Mesendoderm (in vitro differentiated cells): Measurements from ENCODE around the gene RAB30.
"Not testable (repeated sequence)": the region's sequence is repeated elsewhere in the genome, so short reads cannot be mapped to it uniquely, and the experiment has no call there.

Experiments used
- DNase-seq: peaks from one replicate; pipeline ENCODE4 v3.0.0; 2013
- H2AK5ac ChIP-seq: 2 replicates; pipeline ENCODE4 v1.6.1; 2013; ENCODE audit warnings: low read length, inconsistent platforms
- H2BK120ac ChIP-seq: 2 replicates; pipeline ENCODE4 v1.6.1; 2013; ENCODE audit warnings: low read depth, mild to moderate bottlenecking, low read length, moderate library complexity, mixed read lengths
- H2BK15ac ChIP-seq: replicated peaks from 2 replicates; pipeline ENCODE4 v1.6.1; 2013; ENCODE audit warnings: low read depth, mild to moderate bottlenecking, moderate library complexity
- H2BK5ac ChIP-seq: 2 replicates; pipeline ENCODE4 v1.6.1; 2013; ENCODE audit warnings: low read length, inconsistent platforms
- H3K18ac ChIP-seq: 2 replicates; pipeline ENCODE4 v1.6.1; 2013; ENCODE audit warnings: mild to moderate bottlenecking, low read length, mixed read lengths
- H3K23ac ChIP-seq: one replicate; pipeline ENCODE4 v1.6.1; 2013; ENCODE audit warnings: low read length
- H3K27ac ChIP-seq: 2 replicates; pipeline ENCODE4 v1.5.1; 2013; ENCODE audit warnings: low read depth, mild to moderate bottlenecking, inconsistent platforms, low read length, moderate library complexity
- H3K27me3 ChIP-seq: 2 replicates; pipeline ENCODE4 v1.6.1; 2013; ENCODE audit warnings: low read length, control low read depth, mild to moderate bottlenecking, inconsistent platforms; ENCODE audit not compliant: insufficient read depth, poor library complexity
- H3K36me3 ChIP-seq: 2 replicates; pipeline ENCODE4 v1.6.1; 2013; ENCODE audit warnings: low read length, inconsistent platforms; ENCODE audit not compliant: control insufficient read depth, insufficient read depth
- H3K4ac ChIP-seq: one replicate; pipeline ENCODE4 v1.6.1; 2013; ENCODE audit warnings: low read depth, mild to moderate bottlenecking, low read length, moderate library complexity
- H3K4me1 ChIP-seq: 2 replicates; pipeline ENCODE4 v1.6.1; 2013; ENCODE audit warnings: low read depth, low read length, inconsistent platforms; ENCODE audit not compliant: control insufficient read depth
- H3K4me2 ChIP-seq: 2 replicates; pipeline ENCODE4 v1.6.1; 2013; ENCODE audit warnings: low read length
- H3K4me3 ChIP-seq: 2 replicates; pipeline ENCODE4 v1.5.1; 2013; ENCODE audit warnings: mild to moderate bottlenecking, low read length
- H3K56ac ChIP-seq: one replicate; pipeline ENCODE4 v1.6.1; 2013; ENCODE audit warnings: low read length
- H3K79me1 ChIP-seq: 2 replicates; pipeline ENCODE4 v1.6.1; 2013; ENCODE audit warnings: low read length, inconsistent platforms
- H3K79me2 ChIP-seq: 2 replicates; pipeline ENCODE4 v1.6.1; 2013; ENCODE audit warnings: mild to moderate bottlenecking, low read length; ENCODE audit not compliant: control insufficient read depth, insufficient read depth
- H3K9ac ChIP-seq: 2 replicates; pipeline ENCODE4 v1.6.1; 2013; ENCODE audit warnings: low read length, inconsistent platforms
- H4K5ac ChIP-seq: one replicate; pipeline ENCODE4 v1.6.1; 2013; ENCODE audit warnings: low read length
- H4K8ac ChIP-seq: one replicate; pipeline ENCODE4 v1.6.1; 2013; ENCODE audit warnings: low read depth, mild to moderate bottlenecking, control low read depth, low read length, moderate library complexity
- WGBS: extraction: QIAGEN DNeasy Blood & Tissue Kit; methylation state at CpG from one replicate; pipeline ENCODE4 v1.1.7; 2013; ENCODE audit warnings: low lambda C conversion rate, missing lambda C conversion rate; ENCODE audit not compliant: insufficient coverage; ENCODE audit errors: extremely low coverage; 5-methylcytosine and 5-hydroxymethylcytosine counted together

Gene RAB30

DNA sequence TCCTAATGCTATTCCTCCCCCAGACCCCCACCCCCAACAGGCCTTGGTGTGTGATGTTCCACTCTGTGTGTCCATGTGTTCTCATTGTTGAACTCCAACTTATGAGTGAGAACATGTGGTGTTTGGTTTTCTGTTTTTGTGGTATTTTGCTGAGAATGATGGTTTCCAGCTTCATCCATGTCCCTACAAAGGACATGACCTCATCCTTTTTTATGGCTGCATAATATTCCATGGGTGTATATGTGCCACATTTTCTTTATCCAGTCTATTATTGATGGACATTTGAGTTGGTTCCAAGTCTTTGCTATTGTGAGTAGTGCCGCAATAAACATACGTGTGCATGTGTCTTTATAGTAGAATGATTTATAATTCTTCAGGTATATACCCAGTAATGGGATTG, 121.2 kb downstream of the RAB30 start:
- not testable (repeated sequence) for H3K79me2 ChIP-seq, H2AK5ac ChIP-seq, H3K23ac ChIP-seq, H3K9ac ChIP-seq, H3K4ac ChIP-seq, H3K18ac ChIP-seq, H3K4me3 ChIP-seq, H3K56ac ChIP-seq, H3K4me1 ChIP-seq, H4K8ac ChIP-seq, H2BK120ac ChIP-seq, H3K79me1 ChIP-seq, H3K36me3 ChIP-seq, H3K27me3 ChIP-seq, DNase-seq, H2BK15ac ChIP-seq, H4K5ac ChIP-seq, H3K27ac ChIP-seq, H3K4me2 ChIP-seq, H2BK5ac ChIP-seq
- WGBS: no CpG with 5 or more reads among the region's 2 CpGs

DNA sequence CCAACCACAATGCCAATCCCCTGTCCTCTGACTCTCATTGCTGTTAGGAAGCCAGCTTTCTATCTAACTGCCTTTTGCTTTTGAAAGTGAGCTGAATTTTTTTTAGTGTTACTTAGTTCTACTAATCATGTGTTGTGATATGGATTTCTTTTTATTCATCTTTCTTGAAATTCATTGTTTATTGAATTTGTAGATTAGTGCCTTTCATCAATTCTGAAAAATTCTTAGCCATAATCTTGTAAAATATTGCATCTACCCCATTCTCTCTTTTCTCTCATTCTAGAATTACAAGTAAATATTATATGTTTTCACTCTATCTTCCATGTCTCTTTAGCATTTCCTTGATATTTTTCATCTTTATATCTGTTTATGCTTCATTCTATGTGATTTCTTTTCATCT, 122.3 kb downstream of the RAB30 start:
- Histone ChIP-seq H3K79me2 (no peaks in the 10 kb centered on the region), H3K4me1 (no peaks in the 10 kb centered on the region), H3K4me3 (no peak overlapping the region), H4K8ac (no peak overlapping the region), H3K27me3 (no peaks in the 10 kb centered on the region), H3K56ac (no peak overlapping the region), H3K23ac (no peak overlapping the region), H3K36me3 (no peaks in the 10 kb centered on the region), H3K18ac (no peak overlapping the region), H4K5ac (no peak overlapping the region), H3K4ac (no peak overlapping the region), H3K27ac (no peak overlapping the region), H2AK5ac (no peak overlapping the region), H3K4me2 (no peak overlapping the region), H2BK120ac (no peak overlapping the region), H3K9ac (no peak overlapping the region), H2BK5ac (no peak overlapping the region), H3K79me1 (no peaks in the 10 kb centered on the region), H2BK15ac (no peak overlapping the region)
- DNase-seq: no peak

DNA sequence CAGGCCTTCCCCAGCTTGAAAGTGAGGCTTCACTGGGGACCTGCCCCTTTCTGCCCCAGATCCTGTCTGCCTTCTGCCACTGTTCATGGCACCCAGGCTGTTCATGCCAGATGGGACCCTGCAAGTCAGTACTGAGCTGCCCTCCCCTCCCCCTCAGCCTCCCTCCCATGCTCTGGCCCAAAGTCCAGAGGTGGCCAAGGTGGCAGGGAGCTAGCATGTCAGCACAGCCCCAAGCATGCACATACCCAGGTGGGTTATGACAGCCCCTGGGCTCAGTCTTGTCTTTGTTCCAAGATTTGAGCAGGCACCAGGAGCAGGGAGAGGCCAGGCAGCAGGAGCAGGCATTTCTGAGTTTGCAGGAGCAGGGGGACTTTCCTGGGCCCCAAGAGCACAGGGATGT, 126.0 kb downstream of the RAB30 start:
- H4K8ac ChIP-seq: no peak overlapping the region
- no peak for DNase-seq
- H3K56ac ChIP-seq: no peak overlapping the region
- no peaks in the 10 kb centered on the region for H3K79me1 ChIP-seq
- no peak overlapping the region for H3K9ac ChIP-seq
- no peak overlapping the region for H3K4ac ChIP-seq
- no peaks in the 10 kb centered on the region for H3K36me3 ChIP-seq
- H3K79me2 ChIP-seq: no peaks in the 10 kb centered on the region
- no peak overlapping the region for H3K27ac ChIP-seq
- no peak overlapping the region for H2AK5ac ChIP-seq
- no peak overlapping the region for H3K4me2 ChIP-seq
- H3K4me1 ChIP-seq: no peaks in the 10 kb centered on the region
- H3K18ac ChIP-seq: no peak overlapping the region
- H3K27me3 ChIP-seq: no peaks in the 10 kb centered on the region
- no peak overlapping the region for H2BK5ac ChIP-seq
- H4K5ac ChIP-seq: no peak overlapping the region
- no peak overlapping the region for H3K23ac ChIP-seq
- H3K4me3 ChIP-seq: no peak overlapping the region
- H2BK120ac ChIP-seq: no peak overlapping the region
- no peak overlapping the region for H2BK15ac ChIP-seq

DNA sequence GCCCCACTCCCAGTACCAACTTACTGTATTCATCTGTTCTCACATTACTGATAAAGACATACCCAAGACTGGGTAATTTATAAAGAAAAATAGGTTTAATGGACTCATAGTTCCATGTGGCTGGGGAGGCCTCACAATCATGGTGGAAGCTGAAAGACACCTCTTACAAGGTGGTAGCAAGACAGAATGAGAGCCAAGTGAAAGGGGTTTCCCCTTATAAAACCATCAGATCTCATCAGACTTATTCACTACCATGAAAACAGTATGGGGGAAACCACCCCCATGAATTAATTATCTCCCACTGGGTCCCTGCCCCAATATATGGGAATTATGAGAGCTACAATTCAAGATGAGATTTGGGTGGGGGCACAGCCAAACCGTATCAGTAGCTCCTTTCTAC, 126.7 kb downstream of the RAB30 start:
- not testable (repeated sequence) for H3K4me3 ChIP-seq, H3K4me1 ChIP-seq, H3K27me3 ChIP-seq, H4K5ac ChIP-seq, H3K79me1 ChIP-seq, H3K56ac ChIP-seq, DNase-seq, H4K8ac ChIP-seq, H2AK5ac ChIP-seq, H2BK120ac ChIP-seq, H3K4me2 ChIP-seq, H3K9ac ChIP-seq, H3K18ac ChIP-seq, H3K36me3 ChIP-seq, H2BK15ac ChIP-seq, H2BK5ac ChIP-seq, H3K23ac ChIP-seq, H3K79me2 ChIP-seq, H3K27ac ChIP-seq, H3K4ac ChIP-seq
- no CpG with 5 or more reads among the region's 1 CpG for WGBS

DNA sequence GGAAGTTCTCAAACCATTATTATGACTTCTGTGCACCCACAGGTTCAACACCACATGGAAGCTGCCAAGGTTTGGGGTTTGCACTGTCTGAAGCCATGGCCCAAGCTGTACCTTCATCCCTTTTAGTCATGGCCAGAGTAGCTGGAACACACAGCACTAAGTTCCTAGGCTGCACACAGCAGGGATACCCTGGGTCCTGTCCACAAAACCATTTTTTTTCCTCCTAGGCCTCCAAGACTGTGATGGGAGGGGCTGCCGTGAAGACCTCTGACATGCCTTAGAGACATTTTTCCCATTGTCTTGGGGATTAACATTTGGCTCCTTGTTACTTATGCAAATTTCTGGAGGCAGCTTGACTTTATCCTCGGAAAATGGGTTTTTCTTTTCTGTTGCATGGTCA, 127.5 kb downstream of the RAB30 start:
- Histone ChIP-seq H3K4me3 (no peak overlapping the region), H2BK120ac (no peak overlapping the region), H2AK5ac (no peak overlapping the region), H3K23ac (no peak overlapping the region), H4K5ac (no peak overlapping the region), H3K27ac (no peak overlapping the region), H3K4me2 (no peak overlapping the region), H2BK5ac (no peak overlapping the region), H3K79me2 (no peaks in the 10 kb centered on the region), H2BK15ac (no peak overlapping the region), H3K18ac (no peak overlapping the region), H3K27me3 (no peaks in the 10 kb centered on the region), H3K56ac (no peak overlapping the region), H4K8ac (no peak overlapping the region), H3K4ac (no peak overlapping the region), H3K79me1 (no peaks in the 10 kb centered on the region), H3K9ac (no peak overlapping the region), H3K4me1 (no peaks in the 10 kb centered on the region), H3K36me3 (no peaks in the 10 kb centered on the region)
- peak; percentile 54 for DNase-seq
- no CpG with 5 or more reads among the region's 2 CpGs for WGBS

DNA sequence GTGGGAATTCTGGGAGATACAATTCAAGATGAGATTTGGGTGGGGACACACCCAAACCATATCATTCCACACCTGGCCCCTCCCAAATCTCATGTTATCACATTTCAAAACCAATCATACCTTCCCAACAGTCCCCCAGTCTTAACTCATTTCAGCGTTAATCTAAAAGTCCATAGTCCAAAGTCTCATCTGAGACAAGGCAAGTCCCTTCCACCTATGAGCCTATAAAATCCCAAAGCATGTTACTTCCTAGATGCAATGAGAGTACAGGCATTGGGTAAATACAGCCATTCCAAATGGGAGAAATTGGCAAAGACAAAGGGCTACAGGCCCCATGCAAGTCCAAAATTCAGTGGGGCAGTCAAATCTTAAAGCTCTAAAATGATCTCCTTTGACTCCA, 128.3 kb downstream of the RAB30 start:
- H2BK5ac ChIP-seq, H3K9ac ChIP-seq: not testable (repeated sequence)
- no CpG with 5 or more reads among the region's 1 CpG for WGBS

More for the DNA sequence above, 128.3 kb downstream of the RAB30 start:
- not testable (repeated sequence) for H4K8ac ChIP-seq, H3K18ac ChIP-seq, H3K36me3 ChIP-seq, H3K4me2 ChIP-seq, DNase-seq, H3K27me3 ChIP-seq, H3K4me3 ChIP-seq, H3K4me1 ChIP-seq, H3K79me1 ChIP-seq, H3K23ac ChIP-seq, H2BK120ac ChIP-seq, H3K4ac ChIP-seq, H2BK15ac ChIP-seq, H3K27ac ChIP-seq, H2AK5ac ChIP-seq, H3K56ac ChIP-seq, H3K79me2 ChIP-seq, H4K5ac ChIP-seq
